Astrocyte (in vitro differentiated cells and primary cell): Measurements from ENCODE around the gene ST6GALNAC3.

Source experiments
- CTCF ChIP-seq: IDR thresholded peaks from 2 replicates; pipeline ENCODE4 v1.5.1; 2011; ENCODE audit warnings: low read depth, mild to moderate bottlenecking, inconsistent platforms, low read length, moderate library complexity; ENCODE audit not compliant: insufficient read depth
- EZH2 ChIP-seq: IDR thresholded peaks from 2 replicates; pipeline ENCODE4 v1.6.1; 2012; ENCODE audit warnings: mild to moderate bottlenecking, low read length, inconsistent platforms; ENCODE audit not compliant: insufficient read depth

- no peak for TF ChIP-seq CTCF
- no peak for TF ChIP-seq EZH2
Measured at GRCh38 chr1:76314730-76315129, 240.2 kb downstream of the ST6GALNAC3 start.
